Endothelial cell of umbilical vein (primary cell): Measurements from ENCODE around the gene AP5B1. TPM values are rescaled to one million over a fixed set of nuclear protein-coding genes. Genes with fewer than 3 reads are reported as not detected.

ENCODE experiments used
- BruUV-seq: library from RNA; stranded (reverse); fragments of 400-500 nt; replicated peaks from 2 replicates; lab custom pipeline; 2021; lab: Mats Ljungman, UMichigan
- CTCF ChIA-PET: fragments of 300-600, 350-600 bp; sonication (Branson Sonifier 250); formaldehyde crosslinking; loops from one replicate; lab custom pipeline; 2021; ENCODE audit warnings: antibody characterized with exemption, inconsistent platforms; lab: Charles Lee
- POLR2A ChIA-PET: fragments of 300-600, 350-600 bp; sonication (Branson Sonifier 250); formaldehyde crosslinking; loops from one replicate; lab custom pipeline; 2021; ENCODE audit warnings: antibody characterized with exemption, inconsistent platforms; lab: Charles Lee
- DNase-seq: peaks from one replicate; pipeline ENCODE4 v3.0.0-alpha.2; 2011; ENCODE audit warnings: low read depth, low spot score
- FAIRE-seq: peaks from 2 replicates; lab custom pipeline; 2011; peaks lifted over from hg19 to GRCh38; lab: Jason Lieb, UNC
- H2AFZ ChIP-seq: 2 replicates; pipeline ENCODE4 v1.6.0; 2012; ENCODE audit warnings: low read depth, low read length, control low read depth, inconsistent platforms
- H3K27ac ChIP-seq: 2 replicates; pipeline ENCODE4 v1.5.1; 2011; ENCODE audit warnings: low read depth, mild to moderate bottlenecking, control low read depth, low read length, moderate library complexity; ENCODE audit not compliant: insufficient read depth
- H3K27me3 ChIP-seq, 2 experiments: 2 replicates each; pipeline versions ENCODE4 v1.6.0 to v1.6.1; 2011; ENCODE audit warnings: low read length in 2 of 2, mixed read lengths in 1 of 2; ENCODE audit not compliant: control insufficient read depth in 2 of 2, insufficient read depth in 2 of 2
- H3K36me3 ChIP-seq, 2 experiments: 2 replicates in 1 of 2; 3 replicates in 1 of 2; pipeline ENCODE4 v1.5.1; 2011; ENCODE audit warnings: low read length in 2 of 2, mild to moderate bottlenecking in 1 of 2, moderate library complexity in 1 of 2; ENCODE audit not compliant: control insufficient read depth in 2 of 2, insufficient read depth in 2 of 2; ENCODE audit errors: extremely low read depth in 1 of 2
- H3K4me1 ChIP-seq: 3 replicates; pipeline ENCODE4 v1.5.1; 2011; ENCODE audit warnings: mild to moderate bottlenecking, low read length; ENCODE audit not compliant: control insufficient read depth, insufficient read depth; ENCODE audit errors: extremely low read depth
- H3K4me2 ChIP-seq: 2 replicates; pipeline ENCODE4 v1.6.1; 2011; ENCODE audit warnings: low read length, control low read depth, mixed read lengths; ENCODE audit not compliant: insufficient read depth
- H3K4me3 ChIP-seq, 3 experiments: fragments of 200-600 bp in 1 of 3; sonication (generic), shearing (Covaris generic) in 1 of 3; replicated peaks in 1 of 3; 2 replicates each; pipeline ENCODE4 v1.5.1; 2011 to 2016; ENCODE audit warnings: control low read depth in 3 of 3, low read length in 3 of 3, mild to moderate bottlenecking in 2 of 3, inconsistent platforms in 1 of 3, low read depth in 1 of 3, moderate library complexity in 1 of 3; ENCODE audit not compliant: insufficient read depth in 1 of 3
- H3K79me2 ChIP-seq: 2 replicates; pipeline ENCODE4 v1.6.0; 2012; ENCODE audit warnings: low read length, inconsistent platforms; ENCODE audit not compliant: control insufficient read depth, insufficient read depth
- H3K9ac ChIP-seq: replicated peaks from 2 replicates; pipeline ENCODE3; 2011; ENCODE audit warnings: low read length, control low read depth; ENCODE audit not compliant: insufficient read depth; ENCODE audit errors: extremely low read depth
- H3K9me1 ChIP-seq: replicated peaks from 3 replicates; pipeline ENCODE4 v1.6.0; 2011; ENCODE audit warnings: mild to moderate bottlenecking, low read length; ENCODE audit not compliant: control insufficient read depth, insufficient read depth; ENCODE audit errors: extremely low read depth
- H3K9me3 ChIP-seq: replicated peaks from 2 replicates; pipeline ENCODE4 v1.5.1; 2012; ENCODE audit warnings: low read length, inconsistent platforms; ENCODE audit not compliant: control insufficient read depth, insufficient read depth
- H4K20me1 ChIP-seq: replicated peaks from 2 replicates; pipeline ENCODE3; 2011; ENCODE audit warnings: mild to moderate bottlenecking, low read length; ENCODE audit not compliant: control insufficient read depth, insufficient read depth; ENCODE audit errors: extremely low read depth
- EZH2 ChIP-seq: IDR thresholded peaks from 2 replicates; pipeline ENCODE4 v1.6.1; 2012; ENCODE audit warnings: borderline replicate concordance, low read depth, mild to moderate bottlenecking, moderate library complexity, low read length, inconsistent platforms; ENCODE audit not compliant: severe bottlenecking
- FOS ChIP-seq: IDR thresholded peaks from 2 replicates; pipeline ENCODE4 v1.6.1; 2011; ENCODE audit warnings: mild to moderate bottlenecking, low read length, moderate library complexity, borderline replicate concordance; ENCODE audit not compliant: insufficient read depth
- GATA2 ChIP-seq: IDR thresholded peaks from 2 replicates; pipeline ENCODE4 v1.7.0; 2011; ENCODE audit warnings: low read depth, mild to moderate bottlenecking, moderate library complexity, mixed read lengths, low read length; ENCODE audit not compliant: insufficient read length, insufficient read depth
- JUN ChIP-seq: IDR thresholded peaks from 2 replicates; pipeline ENCODE4 v1.6.1; 2011; ENCODE audit warnings: borderline replicate concordance, low read depth; ENCODE audit not compliant: insufficient read length, insufficient read depth
- MYC ChIP-seq: IDR thresholded peaks from one replicate; pipeline ENCODE4 v1.6.1; 2011; ENCODE audit warnings: mild to moderate bottlenecking, low read depth, low read length
- POLR2A ChIP-seq: IDR thresholded peaks from 2 replicates; pipeline ENCODE4 v1.6.1; 2012; ENCODE audit warnings: low read depth, mild to moderate bottlenecking, control low read depth, low read length
- POLR2AphosphoS5 ChIP-seq: IDR thresholded peaks from 2 replicates; pipeline ENCODE4 v1.6.1; 2012; ENCODE audit warnings: low read depth, mild to moderate bottlenecking, control low read depth, low read length, moderate library complexity; ENCODE audit not compliant: insufficient read depth
- dilution Hi-C: fragments of 300-500 bp; cut with MboI; formaldehyde crosslinking; loops from one replicate; pipeline ENCODE4 v1.15.0; 2019; ENCODE audit warnings: low sequenced_read_pairs; ENCODE audit not compliant: extremely low pct_ligation_motif_present
- intact Hi-C: fragments of 100-400 bp; cut with micrococcal nuclease; formaldehyde crosslinking; loops from one replicate; pipeline ENCODE4 v1.10.0; 2022
- polyA plus RNA-seq, 4 experiments: library from polyadenylated mRNA; depleted of rRNA in 3 of 4; stranded (reverse) in 3 of 4; unstranded in 1 of 4; fragments of >200 nt; gene quantifications; 2 replicates each; pipeline versions ENCODE4 v1.2.1 to v1.2.3, GENCODE V29; 2011 to 2012; ENCODE audit warnings: missing spikeins in 1 of 4
- total RNA-seq: library from RNA; stranded (reverse); gene quantifications from 2 replicates; pipeline ENCODE4 v1.2.3, GENCODE V29; 2021
- TF ChIP-seq, protein P1 (sequence below): IDR thresholded peaks from 2 replicates; pipeline ENCODE4 v1.6.1; 2011; ENCODE audit not compliant: insufficient read depth, insufficient read length
- TF ChIP-seq, protein P2 (sequence below), 2 donors: IDR thresholded peaks; 1 replicate in 1 of 2; 2 replicates in 1 of 2; pipeline ENCODE4 v1.5.1; 2011; ENCODE audit warnings: low read length in 2 of 2, mild to moderate bottlenecking in 2 of 2, moderate library complexity in 2 of 2, control low read depth in 1 of 2, inconsistent platforms in 1 of 2, low read depth in 1 of 2; ENCODE audit not compliant: insufficient read depth in 1 of 2; ENCODE audit errors: extremely low read depth in 1 of 2

Gene AP5B1
- total and polyA plus RNA-seq, 2 donors (not counting 3 experiments of a cell fraction or from before 2014, with no cell fraction given), result 9.2 to 15.3 TPM

GRCh38 chr11:65771589-65772112 is 9.1 kb downstream of the AP5B1 start:
- Histone ChIP-seq H3K4me1 (no peaks in the 10 kb centered on the region), H3K4me2 (no peak overlapping the region), H3K9ac (no peak overlapping the region), H3K36me3 (no peaks in the 10 kb centered on the region), H3K4me3 (no peak overlapping the region), H3K9me1 (no peaks in the 10 kb centered on the region), H4K20me1 (no peaks in the 10 kb centered on the region), H2AFZ (no peak overlapping the region), H3K79me2 (no peaks in the 10 kb centered on the region), H3K27me3 (no peaks in the 10 kb centered on the region), H3K27ac (no peak overlapping the region), H3K9me3 (no peaks in the 10 kb centered on the region)
- dilution Hi-C loops (no loop called here), intact Hi-C loops (no loop called here)
- ChIA-PET CTCF (interaction anchor here (1.8 to 3.2 kb wide), 4 partner anchors 8 to 27 kb away, joined by 6 to 59 read pairs (median 20); partner anchors contain the start of gene AP5B1), POLR2A (no interaction called here)
- FAIRE-seq (no peak), DNase-seq (no peak)
- no peak for TF ChIP-seq POLR2AphosphoS5
- TF ChIP-seq, protein P1, sequence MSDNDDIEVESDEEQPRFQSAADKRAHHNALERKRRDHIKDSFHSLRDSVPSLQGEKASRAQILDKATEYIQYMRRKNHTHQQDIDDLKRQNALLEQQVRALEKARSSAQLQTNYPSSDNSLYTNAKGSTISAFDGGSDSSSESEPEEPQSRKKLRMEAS, result no peak
- TF ChIP-seq MYC, result no peak
- no peak for TF ChIP-seq FOS
- TF ChIP-seq EZH2, result no peak
- TF ChIP-seq JUN, result no peak
- TF ChIP-seq, protein P2, sequence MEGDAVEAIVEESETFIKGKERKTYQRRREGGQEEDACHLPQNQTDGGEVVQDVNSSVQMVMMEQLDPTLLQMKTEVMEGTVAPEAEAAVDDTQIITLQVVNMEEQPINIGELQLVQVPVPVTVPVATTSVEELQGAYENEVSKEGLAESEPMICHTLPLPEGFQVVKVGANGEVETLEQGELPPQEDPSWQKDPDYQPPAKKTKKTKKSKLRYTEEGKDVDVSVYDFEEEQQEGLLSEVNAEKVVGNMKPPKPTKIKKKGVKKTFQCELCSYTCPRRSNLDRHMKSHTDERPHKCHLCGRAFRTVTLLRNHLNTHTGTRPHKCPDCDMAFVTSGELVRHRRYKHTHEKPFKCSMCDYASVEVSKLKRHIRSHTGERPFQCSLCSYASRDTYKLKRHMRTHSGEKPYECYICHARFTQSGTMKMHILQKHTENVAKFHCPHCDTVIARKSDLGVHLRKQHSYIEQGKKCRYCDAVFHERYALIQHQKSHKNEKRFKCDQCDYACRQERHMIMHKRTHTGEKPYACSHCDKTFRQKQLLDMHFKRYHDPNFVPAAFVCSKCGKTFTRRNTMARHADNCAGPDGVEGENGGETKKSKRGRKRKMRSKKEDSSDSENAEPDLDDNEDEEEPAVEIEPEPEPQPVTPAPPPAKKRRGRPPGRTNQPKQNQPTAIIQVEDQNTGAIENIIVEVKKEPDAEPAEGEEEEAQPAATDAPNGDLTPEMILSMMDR (IDR thresholded peaks at IDR 0.05; ENCODE audit: extremely low read depth in 1 of 2, insufficient read depth in 1 of 2, low read depth in 1 of 2, low read length in 2 of 2), result no peak
- TF ChIP-seq GATA2, result no peak
- no peak for TF ChIP-seq POLR2A
- no TSS peak for BruUV-seq
